GM18873 (cell line): ENCODE results near the gene NAGLU.
"Not testable (repeated sequence)": the region's sequence is repeated elsewhere in the genome, so short reads cannot be mapped to it uniquely, and the experiment has no call there.

Experiments used
- ATAC-seq: cut with Tn5 transposase; IDR thresholded peaks from one replicate; pipeline ENCODE4 v1.9.1; 2021; ENCODE audit warnings: mild to moderate bottlenecking, moderate library complexity, moderate number of reproducible peaks; ENCODE audit not compliant: unreplicated experiment, low FRiP score

NAGLU gene

GRCh38 chr17:42543190-42544079 lies 7.4 kb downstream of the NAGLU start:
- no peak for ATAC-seq

- ATAC-seq, result no peak
Measured at GRCh38 chr17:42544874-42545283, 8.8 kb downstream of the NAGLU start.

GRCh38 chr17:42545755-42546505 lies 9.9 kb downstream of the NAGLU start:
- not testable (repeated sequence) for ATAC-seq

- no peak for ATAC-seq
Measured at GRCh38 chr17:42547001-42547461, 11.0 kb downstream of the NAGLU start.

- no peak for ATAC-seq
Measured at GRCh38 chr17:42547698-42548069, 11.6 kb downstream of the NAGLU start.

- ATAC-seq, result no peak
Measured at GRCh38 chr17:42548070-42548837, 12.2 kb downstream of the NAGLU start.

- no peak for ATAC-seq
Measured at GRCh38 chr17:42548993-42549755, 13.1 kb downstream of the NAGLU start.

- not testable (repeated sequence) for ATAC-seq
Measured at GRCh38 chr17:42552736-42553135, 16.7 kb downstream of the NAGLU start, which contains the start of gene HSD17B1. HSD17B1 (plus strand) TSS chr17:42552923; CDS start chr17:42552934, 11 bp downstream.

- no peak for ATAC-seq
Measured at GRCh38 chr17:42553161-42553818, 17.2 kb downstream of the NAGLU start.

GRCh38 chr17:42553866-42554249 lies 17.8 kb downstream of the NAGLU start:
- no peak for ATAC-seq

- ATAC-seq, result no peak
Measured at GRCh38 chr17:42554250-42555121, 18.4 kb downstream of the NAGLU start.

- no peak for ATAC-seq
Measured at GRCh38 chr17:42555122-42555622, 19.1 kb downstream of the NAGLU start.

- not testable (repeated sequence) for ATAC-seq
Measured at GRCh38 chr17:42555961-42556617, 20.0 kb downstream of the NAGLU start.

- no peak for ATAC-seq
Measured at GRCh38 chr17:42559075-42559474, 23.0 kb downstream of the NAGLU start.

GRCh38 chr17:42560246-42560645 lies 24.2 kb downstream of the NAGLU start:
- no peak for ATAC-seq

GRCh38 chr17:42561897-42562387 lies 25.9 kb downstream of the NAGLU start, which contains the start of gene COASY:
COASY (plus strand) TSS chr17:42562148; CDS start chr17:42562623, 475 bp downstream.
- ATAC-seq, result no peak

- ATAC-seq, result no peak
Measured at GRCh38 chr17:42562388-42563142, 26.5 kb downstream of the NAGLU start.
